ENCODE data around the gene ZNF23. TPM values are rescaled to one million over a fixed set of nuclear protein-coding genes. Genes with fewer than 3 reads are reported as not detected.

Gene ZNF23
- total RNA-seq, 2 donors from 2014 or later, result 6.1 to 6.8 TPM

GRCh38 chr16:71480956-71481355 is 18.9 kb upstream of the ZNF23 start:
- intact Hi-C loops (cut with DNase I), result no loop called here
- no peak for TF ChIP-seq POLR2A (IDR thresholded peaks at IDR 0.05)
- no peak for TF ChIP-seq CTCF (IDR thresholded peaks at IDR 0.05)
- no peak for TF ChIP-seq POLR2AphosphoS5 (IDR thresholded peaks at IDR 0.05)
- H3K36me3 ChIP-seq, result no peaks in the 10 kb centered on the region
- H3K27me3 ChIP-seq (replicated peaks; ENCODE audit: insufficient read depth), result no peaks in the 10 kb centered on the region
- 98% methylated on average over 2 of the region's 2 CpGs for WGBS
- H3K27ac ChIP-seq, result no peak overlapping the region
- no peak overlapping the region for H3K4me3 ChIP-seq
- no peak for DNase-seq (ENCODE audit: low spot score)
- H3K4me1 ChIP-seq (replicated peaks), result no peaks in the 10 kb centered on the region
- no peaks in the 10 kb centered on the region for H3K9me3 ChIP-seq

GRCh38 chr16:71479420-71479819 is 17.4 kb upstream of the ZNF23 start:
- Histone ChIP-seq H3K4me1 (replicated peaks) (no peaks in the 10 kb centered on the region), H3K27me3 (replicated peaks; ENCODE audit: insufficient read depth) (no peaks in the 10 kb centered on the region), H3K36me3 (no peaks in the 10 kb centered on the region), H3K9me3 (no peaks in the 10 kb centered on the region), H3K4me3 (no peak overlapping the region), H3K27ac (no peak overlapping the region)
- no peak for TF ChIP-seq POLR2AphosphoS5 (IDR thresholded peaks at IDR 0.05)
- DNase-seq (ENCODE audit: low spot score), result no peak
- intact Hi-C loops (cut with DNase I), result no loop called here
- WGBS, result 70% methylated on average over 3 of the region's 3 CpGs

GRCh38 chr16:71476457-71477124 is 14.5 kb upstream of the ZNF23 start:
- no peaks in the 10 kb centered on the region for H3K36me3 ChIP-seq
- WGBS, result 92% methylated on average over 4 of the region's 4 CpGs
- H3K4me3 ChIP-seq, result no peak overlapping the region
- TF ChIP-seq POLR2A (IDR thresholded peaks at IDR 0.05), result no peak
- no peak for TF ChIP-seq POLR2AphosphoS5 (IDR thresholded peaks at IDR 0.05)
- no peak for TF ChIP-seq CTCF (IDR thresholded peaks at IDR 0.05)
- H3K27me3 ChIP-seq (replicated peaks; ENCODE audit: insufficient read depth), result no peaks in the 10 kb centered on the region
- intact Hi-C loops (cut with DNase I), result no loop called here
- no peak overlapping the region for H3K27ac ChIP-seq
- no peak for DNase-seq (ENCODE audit: low spot score)
- H3K4me1 ChIP-seq (replicated peaks), result no peaks in the 10 kb centered on the region
- H3K9me3 ChIP-seq, result no peaks in the 10 kb centered on the region

GRCh38 chr16:71474864-71475263 is 12.8 kb upstream of the ZNF23 start:
- no peak for DNase-seq (ENCODE audit: low spot score)
- H3K27ac ChIP-seq, result no peak overlapping the region
- 88% methylated on average over 3 of the region's 3 CpGs for WGBS
- TF ChIP-seq CTCF (IDR thresholded peaks at IDR 0.05) (no peak), POLR2AphosphoS5 (IDR thresholded peaks at IDR 0.05) (no peak), POLR2A (IDR thresholded peaks at IDR 0.05) (no peak)
- no peaks in the 10 kb centered on the region for H3K27me3 ChIP-seq (replicated peaks; ENCODE audit: insufficient read depth)
- H3K36me3 ChIP-seq, result no peaks in the 10 kb centered on the region
- H3K4me3 ChIP-seq, result no peak overlapping the region
- H3K4me1 ChIP-seq (replicated peaks), result no peaks in the 10 kb centered on the region
- H3K9me3 ChIP-seq, result no peaks in the 10 kb centered on the region
- intact Hi-C loops (cut with DNase I), result no loop called here

GRCh38 chr16:71473891-71474290 is 11.8 kb upstream of the ZNF23 start:
- Histone ChIP-seq H3K4me1 (replicated peaks) (no peaks in the 10 kb centered on the region), H3K36me3 (no peaks in the 10 kb centered on the region), H3K9me3 (no peaks in the 10 kb centered on the region), H3K27ac (no peak overlapping the region), H3K4me3 (no peak overlapping the region), H3K27me3 (replicated peaks; ENCODE audit: insufficient read depth) (no peaks in the 10 kb centered on the region)
- intact Hi-C loops (cut with DNase I), result no loop called here
- no peak for DNase-seq (ENCODE audit: low spot score)
- TF ChIP-seq POLR2AphosphoS5 (IDR thresholded peaks at IDR 0.05) (no peak), POLR2A (IDR thresholded peaks at IDR 0.05) (no peak), CTCF (IDR thresholded peaks at IDR 0.05) (no peak)
- WGBS, result 96% methylated on average over 5 of the region's 5 CpGs

All from prostate gland (tissue), 2 donors.